HG02884 (cell line): ENCODE data around the gene CYP51A1.
"Not testable (repeated sequence)": the region's sequence is repeated elsewhere in the genome, so short reads cannot be mapped to it uniquely, and the experiment has no call there.

ENCODE experiments used
- ATAC-seq: cut with Tn5 transposase; IDR thresholded peaks from one replicate; pipeline ENCODE4 v1.9.1; 2021; ENCODE audit warnings: mild to moderate bottlenecking, moderate library complexity; ENCODE audit not compliant: unreplicated experiment

Gene CYP51A1

GRCh38 chr7:92131764-92132330 lies 2.4 kb downstream of the CYP51A1 start:
- ATAC-seq, result no peak

GRCh38 chr7:92131093-92131492 lies 3.2 kb downstream of the CYP51A1 start:
- ATAC-seq, result no peak

GRCh38 chr7:92121681-92122080 lies 12.6 kb downstream of the CYP51A1 start:
- ATAC-seq, result no peak

- no peak for ATAC-seq
Observed at GRCh38 chr7:92119213-92119759, 15.0 kb downstream of the CYP51A1 start.

- no peak for ATAC-seq
Observed at GRCh38 chr7:92116949-92117348, 17.3 kb downstream of the CYP51A1 start.

- no peak for ATAC-seq
Observed at GRCh38 chr7:92115821-92116220, 18.5 kb downstream of the CYP51A1 start.

- no peak for ATAC-seq
Observed at GRCh38 chr7:92110857-92111256, 23.4 kb downstream of the CYP51A1 start.

- ATAC-seq, result no peak
Observed at GRCh38 chr7:92108821-92109220, 25.5 kb downstream of the CYP51A1 start.

GRCh38 chr7:92102862-92103261 lies 31.4 kb downstream of the CYP51A1 start:
- not testable (repeated sequence) for ATAC-seq

- ATAC-seq, result no peak
Observed at GRCh38 chr7:92100534-92100933, 33.7 kb downstream of the CYP51A1 start.

GRCh38 chr7:92095380-92095779 lies 38.9 kb downstream of the CYP51A1 start:
- ATAC-seq, result no peak

- ATAC-seq, result no peak
Observed at GRCh38 chr7:92092210-92092609, 42.1 kb downstream of the CYP51A1 start.

GRCh38 chr7:92088266-92088665 lies 46.0 kb downstream of the CYP51A1 start:
- no peak for ATAC-seq

- not testable (repeated sequence) for ATAC-seq
Observed at GRCh38 chr7:92083922-92084321, 50.4 kb downstream of the CYP51A1 start.

GRCh38 chr7:92076509-92076908 lies 57.8 kb downstream of the CYP51A1 start:
- ATAC-seq, result no peak

GRCh38 chr7:92075455-92076158 lies 58.7 kb downstream of the CYP51A1 start:
- peak; percentile 95 for ATAC-seq

- ATAC-seq, result no peak
Observed at GRCh38 chr7:92072708-92073107, 61.6 kb downstream of the CYP51A1 start.

GRCh38 chr7:92072121-92072520 lies 62.2 kb downstream of the CYP51A1 start:
- ATAC-seq, result no peak

- no peak for ATAC-seq
Observed at GRCh38 chr7:92071032-92071431, 63.2 kb downstream of the CYP51A1 start.

- ATAC-seq, result no peak
Observed at GRCh38 chr7:92064438-92065029, 69.7 kb downstream of the CYP51A1 start.
